GM18508 (cell line): ENCODE measurements around the gene ADGRG6.
"Not testable (repeated sequence)": the region's sequence is repeated elsewhere in the genome, so short reads cannot be mapped to it uniquely, and the experiment has no call there.

Source experiments
- ATAC-seq: cut with Tn5 transposase; IDR thresholded peaks from one replicate; pipeline ENCODE4 v1.9.1; 2021; ENCODE audit warnings: moderate number of reproducible peaks; ENCODE audit not compliant: insufficient read depth, unreplicated experiment

ADGRG6 gene

GRCh38 chr6:142400495-142400894 lies 98.7 kb downstream of the ADGRG6 start:
- ATAC-seq, result no peak

GRCh38 chr6:142401838-142402237 lies 100.0 kb downstream of the ADGRG6 start:
- no peak for ATAC-seq

DNA sequence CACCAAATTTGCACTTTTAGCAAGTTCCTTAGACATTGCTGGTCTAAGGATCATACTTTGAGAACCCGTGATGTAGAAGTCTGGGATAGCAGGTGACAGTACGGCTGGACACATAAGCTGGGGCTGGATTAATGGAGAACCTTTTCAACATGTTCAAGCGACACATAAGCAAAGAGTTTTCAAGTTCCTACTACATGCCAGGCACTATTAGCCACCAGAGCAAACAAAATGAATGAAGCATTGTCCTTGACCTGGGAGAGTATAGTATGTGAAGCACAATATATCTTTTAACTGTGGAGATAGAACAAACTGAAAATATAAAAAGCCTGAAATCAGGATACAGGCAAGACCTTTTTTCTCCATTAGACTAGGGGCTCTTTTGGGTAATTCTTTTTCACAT lies 102.9 kb downstream of the ADGRG6 start:
- no peak for ATAC-seq

- ATAC-seq, result no peak
These were observed 104.3 kb downstream of the ADGRG6 start for GRCh38 chr6:142406131-142406530.

- ATAC-seq, result no peak
These were observed 106.0 kb downstream of the ADGRG6 start for GRCh38 chr6:142407685-142408273.

DNA sequence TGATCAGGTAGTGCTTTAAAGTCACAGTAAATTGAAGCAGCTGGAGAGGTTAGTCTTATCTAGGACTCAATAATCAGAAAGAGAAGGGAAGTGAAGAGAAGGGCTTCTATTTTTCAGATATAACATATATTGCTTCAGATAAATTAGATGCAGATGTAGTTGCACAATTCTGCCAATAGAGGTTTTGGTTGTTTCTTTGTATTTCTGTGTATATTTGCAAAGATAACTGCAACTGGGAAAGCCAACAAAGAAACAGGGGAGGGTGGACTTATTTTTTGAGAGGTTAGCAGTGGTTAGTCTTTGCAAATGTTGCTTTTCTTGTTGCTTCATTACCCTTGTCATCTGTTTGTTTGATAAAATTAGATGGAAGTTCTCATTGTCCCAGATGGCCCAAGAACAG lies 106.6 kb downstream of the ADGRG6 start:
- ATAC-seq, result no peak

DNA sequence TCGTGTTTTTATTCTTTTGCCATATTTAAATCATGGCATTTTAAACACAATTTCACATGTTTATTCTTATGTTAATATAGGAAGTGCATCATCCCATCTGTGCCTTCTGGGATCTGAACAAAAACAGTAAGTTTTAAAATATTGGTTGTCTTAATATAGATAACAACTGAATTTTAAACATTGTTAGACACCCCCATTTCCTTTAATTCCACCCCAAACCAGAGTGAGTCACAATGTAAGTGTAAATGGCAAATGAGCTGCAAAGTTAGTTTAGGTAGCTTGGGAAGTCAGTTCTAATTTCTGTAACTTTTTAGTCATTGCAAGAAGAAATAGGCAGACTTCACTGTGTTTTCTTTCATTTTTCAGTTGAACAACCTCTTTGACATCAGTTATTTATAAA lies 108.0 kb downstream of the ADGRG6 start:
- no peak for ATAC-seq

GRCh38 chr6:142411145-142411544 lies 109.3 kb downstream of the ADGRG6 start:
- no peak for ATAC-seq

DNA sequence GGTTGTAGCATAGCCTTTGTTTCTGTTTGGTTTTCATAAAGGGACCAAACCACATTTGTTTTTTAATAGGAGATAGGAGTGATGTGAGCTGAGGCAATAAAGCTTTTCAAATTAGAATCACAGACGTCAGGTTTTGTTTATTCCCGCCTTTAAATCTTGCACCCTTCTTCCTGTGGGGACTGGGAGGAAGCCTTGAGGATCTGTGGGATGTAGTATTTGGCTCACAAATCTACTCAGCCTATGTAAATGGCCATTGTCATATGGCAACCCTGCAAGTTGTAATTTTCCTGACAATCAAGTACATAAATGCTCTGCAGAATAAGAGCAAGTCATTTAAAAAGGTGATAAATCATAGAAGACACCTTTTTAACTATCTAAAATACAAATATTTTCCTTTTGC lies 110.4 kb downstream of the ADGRG6 start:
- ATAC-seq, result no peak

DNA sequence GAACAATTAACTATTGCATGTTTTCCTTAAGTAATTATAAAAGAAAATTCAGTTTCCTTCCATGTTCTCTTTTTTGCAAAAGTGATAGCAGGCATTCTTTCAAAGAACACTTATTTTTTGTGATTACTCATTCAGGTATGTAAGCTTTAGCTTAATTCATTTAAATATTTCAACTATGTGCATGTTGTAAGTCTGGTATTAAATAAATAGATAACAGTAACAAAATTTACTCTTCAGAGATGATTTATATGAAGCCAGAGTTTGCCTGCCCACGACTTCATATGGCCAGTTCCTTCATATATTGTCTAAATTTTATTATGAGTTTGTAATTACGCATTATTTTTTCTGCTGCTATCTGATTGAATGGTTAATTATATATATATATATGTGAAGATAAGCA lies 110.9 kb downstream of the ADGRG6 start:
- ATAC-seq, result no peak

- no peak for ATAC-seq
These were observed 111.3 kb downstream of the ADGRG6 start for GRCh38 chr6:142413111-142413510.

GRCh38 chr6:142414462-142415250 lies 112.8 kb downstream of the ADGRG6 start:
- no peak for ATAC-seq

- ATAC-seq, result no peak
These were observed 114.4 kb downstream of the ADGRG6 start for GRCh38 chr6:142416179-142416578.

DNA sequence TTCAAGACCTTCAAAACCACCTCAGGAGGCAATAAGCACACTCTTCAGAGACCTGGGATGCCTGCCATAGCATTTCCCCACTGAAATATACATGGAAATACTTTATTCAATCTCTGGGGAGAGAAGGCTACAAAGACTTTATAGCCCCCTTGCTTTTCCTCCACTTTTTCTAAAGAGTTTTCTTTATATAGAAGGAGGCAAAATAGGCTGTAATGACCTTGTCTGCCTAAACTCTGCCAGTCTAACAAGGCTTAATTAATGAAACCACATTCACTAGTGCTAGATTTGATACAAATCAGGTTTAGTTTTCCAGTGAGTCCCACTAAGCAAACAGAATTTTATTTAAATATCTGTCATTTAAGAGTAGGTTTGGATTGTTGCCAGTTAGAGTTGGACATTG lies 114.9 kb downstream of the ADGRG6 start:
- ATAC-seq, result no peak

DNA sequence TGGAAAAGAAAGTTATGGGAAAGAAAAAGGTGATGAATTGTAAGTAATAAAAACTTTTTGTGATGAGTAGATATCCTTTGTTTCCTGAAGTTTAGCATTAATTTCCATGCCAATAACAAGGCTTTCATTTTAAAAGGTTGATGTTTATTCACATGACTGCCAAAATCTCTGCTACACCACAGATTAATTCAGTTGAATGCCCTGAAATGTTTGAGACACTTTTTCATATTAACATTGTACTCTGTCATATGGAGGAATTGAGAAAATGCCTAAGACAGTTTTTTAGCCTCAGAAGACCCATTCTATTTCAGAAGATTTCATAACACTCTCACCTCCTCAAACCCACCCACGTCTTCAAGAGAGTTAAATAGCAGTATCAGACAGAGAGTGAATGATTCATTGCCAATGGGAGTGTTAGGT lies 115.5 kb downstream of the ADGRG6 start:
- no peak for ATAC-seq

DNA sequence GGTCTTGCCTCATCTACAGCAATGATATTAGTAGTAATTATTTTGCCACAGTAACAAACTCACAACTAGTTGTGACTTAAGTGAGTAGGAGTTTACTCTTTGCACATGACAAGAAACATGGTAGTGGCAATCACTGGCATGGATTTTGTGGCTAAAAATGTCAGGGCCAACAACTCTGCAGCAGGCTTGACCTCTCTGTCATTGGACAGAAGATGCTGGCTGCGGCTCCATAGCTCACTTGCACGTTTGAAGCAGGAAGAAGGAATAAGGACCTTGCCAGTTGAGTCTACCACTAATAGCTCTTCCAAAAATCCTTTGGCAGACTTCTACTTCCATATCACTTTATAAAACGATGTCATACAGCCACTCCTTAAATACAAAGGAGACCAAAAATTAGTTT lies 117.3 kb downstream of the ADGRG6 start:
- no peak for ATAC-seq

- no peak for ATAC-seq
These were observed 119.0 kb downstream of the ADGRG6 start for GRCh38 chr6:142420802-142421201.

DNA sequence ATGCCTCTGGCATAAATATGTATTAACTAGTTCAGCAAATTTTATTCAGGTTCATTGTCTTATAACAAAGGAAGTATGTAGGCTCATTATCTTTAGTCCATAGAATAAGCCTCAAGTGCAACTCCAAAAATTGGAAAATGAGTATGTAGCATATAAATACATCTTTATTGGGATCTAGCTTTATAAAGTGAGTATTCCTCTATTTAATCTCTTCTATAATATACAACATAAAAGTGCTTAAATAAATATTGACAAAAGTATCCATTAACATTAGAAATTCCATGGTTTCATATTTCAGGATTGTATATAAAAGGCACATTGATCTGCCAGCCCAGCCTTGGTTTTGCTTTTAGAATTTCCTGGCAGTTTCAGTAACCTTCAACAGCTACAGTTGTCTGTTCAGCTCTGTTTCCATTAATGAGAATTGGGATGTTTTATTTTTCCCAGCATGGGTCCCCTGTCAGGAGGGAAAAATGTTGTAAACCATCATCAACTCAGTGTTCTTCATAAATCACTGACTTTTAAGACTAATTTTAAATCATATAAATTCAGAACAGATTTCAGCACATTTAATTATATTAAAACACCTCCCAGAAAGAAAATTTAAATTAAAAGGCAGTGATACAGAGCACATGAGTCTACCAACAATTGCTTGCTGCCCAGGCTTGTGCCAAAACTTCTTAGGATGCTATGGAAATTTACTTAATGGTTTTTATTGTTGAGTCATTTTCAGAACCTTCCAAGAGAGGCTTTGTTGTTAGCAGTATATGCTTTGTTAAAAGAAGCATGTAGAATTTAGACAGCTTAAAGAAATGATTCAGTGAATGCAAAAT lies 119.7 kb downstream of the ADGRG6 start:
- ATAC-seq, result no peak

GRCh38 chr6:142426444-142427132 lies 124.8 kb downstream of the ADGRG6 start:
- not testable (repeated sequence) for ATAC-seq

DNA sequence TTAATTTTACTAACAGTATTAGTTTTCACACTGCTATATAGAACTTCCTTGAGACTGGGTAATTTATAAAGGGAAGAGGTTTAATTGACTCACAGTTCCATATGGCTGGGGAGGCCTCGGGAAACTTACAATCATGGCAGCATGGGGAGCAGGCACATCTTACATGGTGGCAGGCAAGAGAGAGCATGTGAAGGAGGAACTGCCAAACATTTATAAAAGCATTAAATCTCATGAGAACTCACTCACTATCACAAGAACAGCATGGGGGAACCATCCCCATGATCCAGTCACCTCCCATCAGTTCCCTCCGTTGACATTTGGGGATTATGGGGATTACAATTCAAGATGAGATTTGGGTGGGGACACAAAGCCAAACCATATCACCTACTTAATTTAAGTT lies 126.7 kb downstream of the ADGRG6 start:
- ATAC-seq, result not testable (repeated sequence)

DNA sequence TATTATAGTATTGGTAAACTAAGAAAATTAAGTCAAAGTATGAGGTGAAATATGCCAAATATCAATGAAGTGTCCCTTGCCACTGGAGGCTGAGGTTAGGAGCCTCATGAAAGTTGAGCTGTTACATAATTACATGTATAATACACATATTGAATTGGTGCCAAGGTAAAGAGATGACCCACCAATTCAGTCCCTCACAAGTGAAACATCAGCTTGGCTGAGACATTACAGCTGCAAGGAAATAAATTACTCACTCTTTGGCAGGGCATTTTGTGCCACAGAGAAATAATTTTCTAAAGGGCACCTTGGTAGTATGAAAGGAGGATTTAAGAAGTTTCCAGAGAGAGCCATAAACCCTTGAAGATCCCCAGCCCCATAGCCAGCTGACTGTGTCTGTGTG lies 127.4 kb downstream of the ADGRG6 start:
- ATAC-seq, result no peak
